Measurements from ENCODE around the gene HIPK2. TPM values are rescaled to one million over a fixed set of nuclear protein-coding genes. Genes with fewer than 3 reads are reported as not detected.

Gene HIPK2
- total and polyA plus RNA-seq, 7 donors: 18.1 to 166 (median 78.5) TPM

DNA sequence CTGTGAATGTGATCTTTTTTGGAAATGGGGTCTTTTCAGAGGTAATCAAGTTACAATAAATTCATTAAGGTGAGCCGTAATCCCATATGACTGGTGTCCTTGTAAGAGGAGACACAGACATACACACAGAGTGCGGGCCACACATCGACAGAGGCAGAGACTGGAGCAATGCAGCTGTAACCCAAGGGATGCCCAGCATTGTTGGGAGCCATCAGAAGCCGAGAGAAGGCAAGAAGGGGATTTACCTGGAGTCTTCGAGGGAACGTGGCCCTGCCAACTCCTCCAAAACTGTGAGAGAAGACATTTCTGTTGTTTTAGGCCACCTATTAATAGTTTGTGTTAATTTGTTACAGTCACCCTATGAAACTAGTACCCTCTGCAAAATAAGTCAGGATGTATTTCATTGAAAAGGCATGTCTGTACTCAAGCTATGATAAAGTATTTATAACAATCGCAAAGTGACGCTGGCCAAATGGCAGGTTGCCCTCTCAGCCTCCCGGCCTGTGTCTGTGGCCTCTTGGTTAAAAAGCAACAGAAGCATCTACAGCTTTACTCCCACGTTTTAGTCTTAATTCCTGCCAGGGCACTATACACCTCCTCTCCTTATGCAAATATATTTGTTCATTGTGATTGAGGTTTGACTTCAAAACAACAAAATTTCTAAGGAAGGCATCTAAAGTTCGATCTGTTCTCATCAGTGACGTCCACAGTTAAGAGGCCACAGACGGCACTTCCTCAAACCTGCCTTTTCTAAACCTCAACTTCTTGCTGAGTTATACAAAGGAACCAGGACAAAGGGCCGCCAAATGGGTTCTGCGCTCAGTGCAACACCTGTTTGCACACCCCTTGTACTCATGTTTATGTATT lies 46.8 kb downstream of the HIPK2 start:
- no peaks in the 10 kb centered on the region for H3K36me3 ChIP-seq (ENCODE audit: insufficient read depth in 1 of 2, low read depth in 1 of 2)
- peak overlapping the region; percentile 32 for H3K4me3 ChIP-seq
- peaks cover 73% of the 10 kb centered on the region for H3K4me1 ChIP-seq
- intact Hi-C loops (cut with DNase I): loop anchor here (5.0 kb wide), 2 partner anchors 39 to 666 kb away; partner anchors contain the start of gene SLC37A3 (in 1 of the 2)
- TF ChIP-seq, protein P1, sequence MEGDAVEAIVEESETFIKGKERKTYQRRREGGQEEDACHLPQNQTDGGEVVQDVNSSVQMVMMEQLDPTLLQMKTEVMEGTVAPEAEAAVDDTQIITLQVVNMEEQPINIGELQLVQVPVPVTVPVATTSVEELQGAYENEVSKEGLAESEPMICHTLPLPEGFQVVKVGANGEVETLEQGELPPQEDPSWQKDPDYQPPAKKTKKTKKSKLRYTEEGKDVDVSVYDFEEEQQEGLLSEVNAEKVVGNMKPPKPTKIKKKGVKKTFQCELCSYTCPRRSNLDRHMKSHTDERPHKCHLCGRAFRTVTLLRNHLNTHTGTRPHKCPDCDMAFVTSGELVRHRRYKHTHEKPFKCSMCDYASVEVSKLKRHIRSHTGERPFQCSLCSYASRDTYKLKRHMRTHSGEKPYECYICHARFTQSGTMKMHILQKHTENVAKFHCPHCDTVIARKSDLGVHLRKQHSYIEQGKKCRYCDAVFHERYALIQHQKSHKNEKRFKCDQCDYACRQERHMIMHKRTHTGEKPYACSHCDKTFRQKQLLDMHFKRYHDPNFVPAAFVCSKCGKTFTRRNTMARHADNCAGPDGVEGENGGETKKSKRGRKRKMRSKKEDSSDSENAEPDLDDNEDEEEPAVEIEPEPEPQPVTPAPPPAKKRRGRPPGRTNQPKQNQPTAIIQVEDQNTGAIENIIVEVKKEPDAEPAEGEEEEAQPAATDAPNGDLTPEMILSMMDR (IDR thresholded peaks at IDR 0.05): no peak
- H3K9me3 ChIP-seq: no peaks in the 10 kb centered on the region
- no peaks in the 10 kb centered on the region for H3K27me3 ChIP-seq (ENCODE audit: insufficient read depth in 3 of 3, low read length in 2 of 3)
- 29 to 47% (median 36%) methylated on average over 15 of the region's 15 CpGs for WGBS, 3 donors
- peak overlapping the region; percentile 89 for H3K27ac ChIP-seq
- no peak for DNase-seq
- peak in 1 of 4 donors; percentile 14 for ATAC-seq

DNA sequence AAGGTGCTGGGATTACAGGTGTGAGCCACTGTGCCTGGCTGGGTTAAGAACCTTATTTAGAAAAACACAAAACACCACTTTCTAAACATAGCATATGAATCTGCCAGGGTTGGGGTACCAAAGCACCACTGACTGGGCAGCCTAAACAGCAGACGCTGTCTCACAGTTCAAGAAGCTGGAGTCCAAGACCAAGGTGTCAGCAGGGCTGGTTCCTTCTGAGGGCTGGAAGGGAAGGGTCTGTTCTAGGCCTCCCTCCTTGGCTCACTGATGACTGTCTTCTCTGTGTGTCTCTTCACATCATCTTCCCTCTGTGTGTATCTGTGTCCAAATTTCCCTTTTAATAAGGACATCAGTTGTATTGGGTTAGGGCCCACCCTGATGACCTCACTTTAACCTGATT lies 49.6 kb downstream of the HIPK2 start:
- TF ChIP-seq, protein P1 (IDR thresholded peaks at IDR 0.05): no peak
- Histone ChIP-seq H3K27me3 (ENCODE audit: insufficient read depth in 3 of 3, low read length in 2 of 3) (no peaks in the 10 kb centered on the region), H3K36me3 (ENCODE audit: insufficient read depth in 1 of 2, low read depth in 1 of 2) (no peaks in the 10 kb centered on the region), H3K27ac (no peak overlapping the region), H3K4me3 (no peak overlapping the region), H3K4me1 (peaks cover 62% of the 10 kb centered on the region), H3K9me3 (no peaks in the 10 kb centered on the region)
- 88 to 100% (median 98%) methylated on average over 1 of the region's 1 CpG for WGBS, 3 donors
- DNase-seq (no peak), ATAC-seq (no peak)
- intact Hi-C loops (cut with DNase I): no loop called here

DNA sequence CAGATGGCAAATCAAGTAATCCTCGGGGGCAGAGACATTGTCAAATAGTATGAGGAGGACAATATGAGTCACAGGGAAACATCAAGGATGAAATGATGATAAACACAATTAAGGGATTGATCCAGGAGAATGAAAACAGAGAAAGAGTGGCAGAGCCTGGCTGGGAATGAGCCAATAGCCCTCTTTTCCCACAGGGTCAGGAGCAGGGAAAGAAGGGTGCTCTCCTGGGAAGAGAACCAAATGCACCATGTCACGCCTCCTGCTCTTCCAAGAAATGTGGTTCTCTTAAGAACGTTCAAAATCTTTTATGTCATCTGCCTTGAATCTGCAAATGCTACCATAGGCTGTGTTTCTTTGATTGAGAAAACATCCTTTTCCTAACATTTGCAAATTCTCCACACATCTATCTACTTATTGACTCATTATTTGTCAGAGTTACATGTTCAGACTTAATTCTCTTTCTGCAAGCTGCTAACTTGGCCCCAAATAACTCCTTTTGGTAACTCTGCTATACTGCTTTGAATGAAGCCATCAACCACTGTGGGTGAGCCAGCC lies 50.6 kb downstream of the HIPK2 start:
- 51 to 55% (median 53%) methylated on average over 3 of the region's 3 CpGs for WGBS, 3 donors
- Histone ChIP-seq H3K27me3 (ENCODE audit: insufficient read depth in 3 of 3, low read length in 2 of 3) (no peaks in the 10 kb centered on the region), H3K27ac (peak overlapping the region; percentile 19), H3K4me1 (peaks cover 63% of the 10 kb centered on the region), H3K4me3 (no peak overlapping the region), H3K36me3 (ENCODE audit: insufficient read depth in 1 of 2, low read depth in 1 of 2) (no peaks in the 10 kb centered on the region), H3K9me3 (no peaks in the 10 kb centered on the region)
- TF ChIP-seq, protein P1 (IDR thresholded peaks at IDR 0.05): no peak
- no peak for DNase-seq
- ATAC-seq: no peak
- intact Hi-C loops (cut with DNase I): no loop called here

DNA sequence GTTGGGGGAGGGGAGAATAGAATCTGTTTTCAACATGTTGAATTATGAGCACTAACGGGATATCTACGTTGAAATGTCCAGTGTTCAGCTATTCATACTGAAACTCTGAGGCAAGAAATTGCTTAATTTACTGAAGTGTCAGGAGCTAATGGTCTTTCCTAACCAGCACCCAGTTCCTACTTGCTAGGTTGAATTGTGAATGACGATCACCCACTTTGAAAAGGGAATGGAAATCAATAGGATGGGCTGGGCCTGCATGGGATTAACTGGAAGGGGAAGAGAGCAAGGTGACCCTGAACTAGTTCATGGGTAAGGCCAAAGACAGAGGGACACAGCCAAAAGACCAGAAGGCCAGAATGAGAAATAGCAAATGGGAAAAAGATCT lies 51.3 kb downstream of the HIPK2 start:
- H3K4me1 ChIP-seq: peaks cover 63% of the 10 kb centered on the region
- TF ChIP-seq, protein P1 (IDR thresholded peaks at IDR 0.05): no peak
- ATAC-seq (no peak), DNase-seq (no peak)
- 74 to 84% (median 79%) methylated on average over 3 of the region's 3 CpGs for WGBS, 3 donors
- H3K9me3 ChIP-seq: no peaks in the 10 kb centered on the region
- H3K36me3 ChIP-seq (ENCODE audit: insufficient read depth in 1 of 2, low read depth in 1 of 2): no peaks in the 10 kb centered on the region
- intact Hi-C loops (cut with DNase I): no loop called here
- peak overlapping the region; percentile 19 for H3K27ac ChIP-seq
- no peaks in the 10 kb centered on the region for H3K27me3 ChIP-seq (ENCODE audit: insufficient read depth in 3 of 3, low read length in 2 of 3)
- H3K4me3 ChIP-seq: no peak overlapping the region

Data from psoas muscle (tissue), 8 donors.